ENCODE data around the gene ASB8.
A peak's percentile ranks its signal among the peaks of the same experiment; 100 is the strongest.
"Not testable (repeated sequence)": the region's sequence is repeated elsewhere in the genome, so short reads cannot be mapped to it uniquely, and the experiment has no call there.

The ASB8 gene

GRCh38 chr12:48163150-48163747, 5.9 kb upstream of the ASB8 start:
- Histone ChIP-seq H3K4me1 (ENCODE audit: control insufficient read depth, insufficient read depth, low read length, poor library complexity, severe bottlenecking) (no peaks in the 10 kb centered on the region), H3K27ac (ENCODE audit: low read depth, low read length, severe bottlenecking) (no peak overlapping the region), H3K9me3 (ENCODE audit: control insufficient read depth, low read length) (no peaks in the 10 kb centered on the region), H3K36me3 (ENCODE audit: control insufficient read depth, insufficient read depth, low read length) (no peaks in the 10 kb centered on the region), H3K4me3 (ENCODE audit: extremely low read depth, insufficient read depth, low read length, poor library complexity, severe bottlenecking) (no peak overlapping the region)
- WGBS, 2 experiments (ENCODE audit: insufficient coverage in 2 of 2): 72 to 96% methylated on average over 3 to 4 of the region's 5 CpGs

DNA sequence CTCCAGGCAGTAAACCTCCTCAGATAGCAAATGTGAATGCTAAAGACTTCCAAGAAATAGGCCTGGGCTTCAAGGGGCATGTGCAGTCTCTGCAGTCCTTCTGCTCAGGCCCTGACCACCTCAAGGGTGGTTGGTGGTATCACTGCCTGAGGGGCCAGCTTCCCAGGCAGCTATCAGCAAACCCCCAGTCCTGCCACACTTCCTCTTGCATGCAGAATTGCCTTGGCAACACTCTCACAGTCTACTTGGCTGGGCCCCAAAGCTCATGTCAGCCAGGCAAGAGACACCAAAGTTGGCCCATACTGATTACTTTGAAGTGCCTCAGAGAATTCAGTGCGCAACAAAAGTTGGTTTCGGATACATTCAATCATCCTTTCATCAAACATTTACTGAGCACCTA, 3.5 kb upstream of the ASB8 start:
- no peak overlapping the region for H3K4me3 ChIP-seq (ENCODE audit: extremely low read depth, insufficient read depth, low read length, poor library complexity, severe bottlenecking)
- H3K9me3 ChIP-seq (ENCODE audit: control insufficient read depth, low read length): no peaks in the 10 kb centered on the region
- H3K27ac ChIP-seq (ENCODE audit: low read depth, low read length, severe bottlenecking): no peak overlapping the region
- H3K36me3 ChIP-seq (ENCODE audit: control insufficient read depth, insufficient read depth, low read length): no peaks in the 10 kb centered on the region
- WGBS, 2 experiments (ENCODE audit: insufficient coverage in 2 of 2): 85 to 100% methylated on average over 2 of the region's 2 CpGs
- no peaks in the 10 kb centered on the region for H3K4me1 ChIP-seq (ENCODE audit: control insufficient read depth, insufficient read depth, low read length, poor library complexity, severe bottlenecking)

DNA sequence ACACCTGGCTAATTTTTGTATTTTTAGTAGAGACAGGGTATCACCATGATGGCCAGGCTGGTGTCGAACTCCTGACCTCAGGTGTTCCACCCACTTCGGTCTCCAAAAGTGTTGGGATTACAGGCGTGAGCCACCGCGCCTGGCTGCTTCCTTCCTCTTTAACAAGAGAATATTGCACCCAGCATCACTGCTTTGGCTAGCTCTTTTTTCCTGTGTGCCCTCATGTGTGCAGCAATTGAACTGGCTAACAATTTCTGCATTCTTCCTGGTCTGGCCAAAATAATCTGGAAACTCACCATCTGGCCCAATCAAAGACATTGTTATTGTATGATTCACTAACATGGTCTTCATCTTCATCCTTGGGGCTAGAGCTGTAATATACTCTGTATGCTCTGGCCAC, 2.7 kb upstream of the ASB8 start:
- 90 to 93% methylated on average over 4 to 5 of the region's 5 CpGs for WGBS, 2 experiments (ENCODE audit: insufficient coverage in 2 of 2)
- Histone ChIP-seq H3K4me1 (ENCODE audit: control insufficient read depth, insufficient read depth, low read length, poor library complexity, severe bottlenecking) (no peaks in the 10 kb centered on the region), H3K27ac (ENCODE audit: low read depth, low read length, severe bottlenecking) (no peak overlapping the region)

DNA sequence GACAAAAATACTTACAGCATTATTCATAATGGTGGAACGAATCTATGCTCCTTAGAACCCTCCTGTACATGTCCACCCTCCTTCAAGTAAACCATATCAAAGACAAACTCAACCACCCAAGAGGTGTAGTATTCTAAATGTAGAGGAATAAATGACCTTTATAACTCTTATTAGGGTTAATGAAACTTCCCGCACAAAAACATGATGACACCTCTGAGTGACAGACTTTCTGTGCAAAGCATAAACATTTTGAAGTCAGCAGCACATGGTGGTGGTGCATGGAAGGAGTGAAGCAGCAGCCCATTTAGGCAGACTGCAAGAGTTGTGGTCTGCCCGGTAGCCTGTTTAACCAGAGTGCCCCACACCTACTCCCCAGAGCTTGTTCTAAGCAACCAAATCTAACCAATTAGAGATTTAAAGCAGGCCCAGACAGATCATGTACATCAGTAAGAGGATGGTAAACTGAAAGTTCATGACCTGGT, 615 bp upstream of the ASB8 start:
- Histone ChIP-seq H3K36me3 (ENCODE audit: control insufficient read depth, insufficient read depth, low read length) (peaks cover 2% of the 10 kb centered on the region), H3K27ac (ENCODE audit: low read depth, low read length, severe bottlenecking) (peak overlapping the region; percentile 53), H3K9me3 (ENCODE audit: control insufficient read depth, low read length) (no peaks in the 10 kb centered on the region), H3K4me1 (ENCODE audit: control insufficient read depth, insufficient read depth, low read length, poor library complexity, severe bottlenecking) (no peaks in the 10 kb centered on the region), H3K4me3 (ENCODE audit: extremely low read depth, insufficient read depth, low read length, poor library complexity, severe bottlenecking) (peak overlapping the region; percentile 97)
- WGBS, 2 experiments (ENCODE audit: insufficient coverage in 2 of 2): 83% methylated on average over 1 of the region's 3 CpGs; no CpG with 5 or more reads in 1 of the 2 experiments

More for the DNA sequence above, 2.7 kb upstream of the ASB8 start:
- Histone ChIP-seq H3K4me3 (ENCODE audit: extremely low read depth, insufficient read depth, low read length, poor library complexity, severe bottlenecking) (no peak overlapping the region), H3K36me3 (ENCODE audit: control insufficient read depth, insufficient read depth, low read length) (no peaks in the 10 kb centered on the region), H3K9me3 (ENCODE audit: control insufficient read depth, low read length) (no peaks in the 10 kb centered on the region)

DNA sequence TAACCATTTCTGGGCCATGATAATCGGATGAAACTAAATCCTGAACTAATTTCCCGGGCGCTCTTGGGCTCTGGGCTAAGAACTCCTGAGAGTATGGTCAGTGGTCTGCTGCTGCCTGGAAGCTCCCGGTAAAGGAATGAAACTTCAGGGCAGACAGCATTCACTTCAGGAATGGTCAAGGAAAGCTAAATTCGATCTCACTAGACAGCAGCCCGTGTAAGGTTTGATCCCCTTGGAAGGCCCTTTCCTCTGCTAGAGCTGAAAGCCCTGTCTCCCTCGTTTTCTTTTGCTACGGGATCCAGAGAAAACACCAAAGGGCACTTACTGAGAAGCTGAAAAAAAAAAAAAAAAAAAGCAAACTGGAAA, 680 bp downstream of the ASB8 start:
- H3K27ac ChIP-seq (ENCODE audit: low read depth, low read length, severe bottlenecking): no peak overlapping the region
- 40 to 41% methylated on average over 8 of the region's 8 CpGs for WGBS, 2 experiments (ENCODE audit: insufficient coverage in 2 of 2)

DNA sequence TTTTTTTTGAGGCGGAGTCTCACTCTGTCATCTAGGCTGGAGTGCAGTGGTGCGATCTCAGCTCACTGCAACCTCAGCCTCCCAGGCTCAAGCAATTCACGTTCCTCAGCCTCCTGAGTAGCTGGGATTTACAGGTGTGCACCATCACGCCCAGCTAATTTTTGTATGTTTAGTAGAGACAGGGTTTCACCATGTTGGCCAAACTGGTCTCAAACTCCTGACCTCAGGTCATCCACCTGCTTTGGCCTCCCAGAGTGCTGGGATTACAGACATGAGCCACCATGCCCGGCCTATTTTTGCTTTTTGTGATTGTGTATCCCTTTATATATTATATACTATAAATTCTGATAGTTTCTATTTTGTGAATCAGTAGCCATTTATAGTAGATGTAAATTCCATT, 1.5 kb downstream of the ASB8 start:
- WGBS, 2 experiments (ENCODE audit: insufficient coverage in 2 of 2): 88 to 100% methylated on average over 1 to 3 of the region's 5 CpGs
- not testable (repeated sequence) for H3K4me1 ChIP-seq (ENCODE audit: control insufficient read depth, insufficient read depth, low read length, poor library complexity, severe bottlenecking); H3K27ac ChIP-seq (ENCODE audit: low read depth, low read length, severe bottlenecking); H3K9me3 ChIP-seq (ENCODE audit: control insufficient read depth, low read length); H3K4me3 ChIP-seq (ENCODE audit: extremely low read depth, insufficient read depth, low read length, poor library complexity, severe bottlenecking); H3K36me3 ChIP-seq (ENCODE audit: control insufficient read depth, insufficient read depth, low read length)

More for the DNA sequence above, 680 bp downstream of the ASB8 start:
- Histone ChIP-seq H3K9me3 (ENCODE audit: control insufficient read depth, low read length) (no peaks in the 10 kb centered on the region), H3K4me3 (ENCODE audit: extremely low read depth, insufficient read depth, low read length, poor library complexity, severe bottlenecking) (peak overlapping the region; percentile 97), H3K4me1 (ENCODE audit: control insufficient read depth, insufficient read depth, low read length, poor library complexity, severe bottlenecking) (peaks cover 5% of the 10 kb centered on the region), H3K36me3 (ENCODE audit: control insufficient read depth, insufficient read depth, low read length) (peaks cover 2% of the 10 kb centered on the region)

GRCh38 chr12:48151103-48151771, 6.1 kb downstream of the ASB8 start:
- H3K4me3 ChIP-seq (ENCODE audit: extremely low read depth, insufficient read depth, low read length, poor library complexity, severe bottlenecking): no peak overlapping the region
- WGBS, 2 experiments (ENCODE audit: insufficient coverage in 2 of 2): 86 to 92% methylated on average over 1 to 2 of the region's 2 CpGs
- peaks cover 5% of the 10 kb centered on the region for H3K4me1 ChIP-seq (ENCODE audit: control insufficient read depth, insufficient read depth, low read length, poor library complexity, severe bottlenecking)
- H3K27ac ChIP-seq (ENCODE audit: low read depth, low read length, severe bottlenecking): no peak overlapping the region
- peaks cover 37% of the 10 kb centered on the region for H3K36me3 ChIP-seq (ENCODE audit: control insufficient read depth, insufficient read depth, low read length)
- H3K9me3 ChIP-seq (ENCODE audit: control insufficient read depth, low read length): no peaks in the 10 kb centered on the region

DNA sequence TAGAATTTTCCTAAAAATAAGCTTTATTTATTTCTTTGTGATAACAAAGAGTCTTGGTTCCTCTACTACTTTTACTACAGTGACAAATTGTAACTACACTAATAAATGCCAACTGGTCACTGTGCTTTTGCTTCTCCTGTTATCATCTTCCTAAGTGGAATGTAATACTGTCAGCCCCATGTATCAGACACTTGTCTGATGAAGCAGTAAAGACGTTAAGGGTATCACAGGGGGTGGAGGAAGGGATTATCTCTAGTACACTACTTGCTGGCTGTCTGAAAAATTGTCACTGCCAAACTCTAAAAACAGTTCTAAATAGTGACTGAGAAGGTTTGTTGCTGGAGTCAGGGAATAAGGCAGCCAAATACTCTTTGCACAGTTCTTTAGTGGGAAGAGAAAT, 11.3 kb downstream of the ASB8 start:
- H3K36me3 ChIP-seq (ENCODE audit: control insufficient read depth, insufficient read depth, low read length): peaks cover 87% of the 10 kb centered on the region

DNA sequence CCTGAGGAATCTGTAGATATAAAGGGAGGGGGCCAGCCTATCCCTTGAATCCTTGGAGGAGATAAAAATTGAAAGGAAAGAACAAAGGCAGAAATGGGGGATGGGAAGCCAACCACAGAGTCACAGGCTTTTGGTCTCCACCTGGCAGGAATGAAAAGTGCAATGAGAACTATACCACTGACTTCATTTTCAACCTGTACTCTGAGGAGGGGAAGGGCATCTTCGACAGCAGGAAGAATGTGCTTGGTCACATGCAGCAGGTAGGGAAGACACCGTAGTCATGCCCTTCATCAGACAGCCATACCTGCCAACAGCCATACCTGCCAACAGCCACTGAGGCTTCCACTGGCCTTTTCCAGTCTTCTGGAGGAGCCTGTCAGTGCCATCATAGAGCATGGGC, 13.4 kb downstream of the ASB8 start:
- no peak overlapping the region for H3K27ac ChIP-seq (ENCODE audit: low read depth, low read length, severe bottlenecking)

More for the DNA sequence above, 11.3 kb downstream of the ASB8 start:
- WGBS, 2 experiments (ENCODE audit: insufficient coverage in 2 of 2): no CpG with 5 or more reads among the region's 1 CpG
- Histone ChIP-seq H3K4me1 (ENCODE audit: control insufficient read depth, insufficient read depth, low read length, poor library complexity, severe bottlenecking) (no peaks in the 10 kb centered on the region), H3K4me3 (ENCODE audit: extremely low read depth, insufficient read depth, low read length, poor library complexity, severe bottlenecking) (no peak overlapping the region), H3K27ac (ENCODE audit: low read depth, low read length, severe bottlenecking) (no peak overlapping the region), H3K9me3 (ENCODE audit: control insufficient read depth, low read length) (no peaks in the 10 kb centered on the region)

DNA sequence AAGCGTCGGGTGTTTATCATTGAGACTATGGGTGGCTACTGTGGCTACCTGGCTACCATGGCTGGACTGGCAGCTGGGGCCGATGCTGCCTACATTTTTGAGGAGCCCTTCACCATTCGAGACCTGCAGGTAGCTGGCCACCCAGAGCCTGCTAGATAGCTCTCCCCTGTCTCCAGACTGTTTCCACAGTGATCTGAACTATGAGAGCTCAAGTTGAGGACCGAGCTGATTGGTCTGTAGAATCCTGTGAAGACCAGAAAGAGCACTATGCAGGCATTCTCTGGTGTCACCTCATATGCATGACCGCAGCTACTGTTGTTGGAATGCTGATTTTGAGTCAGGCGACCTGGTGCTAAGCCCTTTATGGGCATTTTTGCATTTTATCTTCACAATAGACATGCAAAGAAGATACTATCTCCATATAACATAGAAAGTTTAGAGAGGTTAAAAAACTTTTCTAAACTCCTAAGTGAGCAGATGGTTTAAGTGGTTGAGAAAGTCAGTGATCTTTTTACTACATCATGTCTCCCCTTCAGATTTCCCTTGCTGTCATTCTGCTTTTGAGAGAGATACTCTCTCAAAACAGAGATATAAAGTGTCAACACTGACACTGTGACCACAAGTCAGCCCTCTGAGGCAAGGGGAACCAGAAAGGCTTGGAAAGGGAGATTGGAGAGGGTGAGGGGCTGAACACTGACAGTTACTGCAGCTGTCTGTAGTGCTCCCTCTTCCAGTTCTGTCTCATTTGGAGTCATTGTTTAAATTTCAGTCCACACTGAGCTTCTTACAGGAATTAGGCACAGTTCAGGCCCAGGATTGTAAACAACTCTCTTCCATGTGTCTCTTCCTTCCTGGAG, 14.3 kb downstream of the ASB8 start:
- Histone ChIP-seq H3K9me3 (ENCODE audit: control insufficient read depth, low read length) (no peaks in the 10 kb centered on the region), H3K4me3 (ENCODE audit: extremely low read depth, insufficient read depth, low read length, poor library complexity, severe bottlenecking) (no peak overlapping the region), H3K4me1 (ENCODE audit: control insufficient read depth, insufficient read depth, low read length, poor library complexity, severe bottlenecking) (no peaks in the 10 kb centered on the region), H3K36me3 (ENCODE audit: control insufficient read depth, insufficient read depth, low read length) (peaks cover 93% of the 10 kb centered on the region), H3K27ac (ENCODE audit: low read depth, low read length, severe bottlenecking) (no peak overlapping the region)
- 82 to 84% methylated on average over 6 to 7 of the region's 7 CpGs for WGBS, 2 experiments (ENCODE audit: insufficient coverage in 2 of 2)

More for the DNA sequence above, 13.4 kb downstream of the ASB8 start:
- no peaks in the 10 kb centered on the region for H3K9me3 ChIP-seq (ENCODE audit: control insufficient read depth, low read length)
- 78 to 83% methylated on average over 1 of the region's 2 CpGs for WGBS, 2 experiments (ENCODE audit: insufficient coverage in 2 of 2)
- no peaks in the 10 kb centered on the region for H3K4me1 ChIP-seq (ENCODE audit: control insufficient read depth, insufficient read depth, low read length, poor library complexity, severe bottlenecking)
- H3K4me3 ChIP-seq (ENCODE audit: extremely low read depth, insufficient read depth, low read length, poor library complexity, severe bottlenecking): no peak overlapping the region
- H3K36me3 ChIP-seq (ENCODE audit: control insufficient read depth, insufficient read depth, low read length): peaks cover 93% of the 10 kb centered on the region

Data from mesodermal cell (in vitro differentiated cells).